IPS DF 6.9 (cell line): ENCODE data around the gene C1QC.

Experiments
- DNase-seq: peaks from one replicate; pipeline ENCODE4 v3.0.0-alpha.2; 2013; ENCODE audit warnings: low read depth, low spot score
- H3K27ac ChIP-seq: one replicate; pipeline ENCODE4 v1.5.1; 2013; ENCODE audit warnings: low read length, control low read depth
- H3K27me3 ChIP-seq: 2 replicates; pipeline ENCODE4 v1.6.1; 2013; ENCODE audit warnings: mild to moderate bottlenecking, low read length; ENCODE audit not compliant: control insufficient read depth, insufficient read depth
- H3K36me3 ChIP-seq: 2 replicates; pipeline ENCODE4 v1.6.1; 2013; ENCODE audit warnings: low read length; ENCODE audit not compliant: control insufficient read depth, insufficient read depth
- H3K4me1 ChIP-seq: 2 replicates; pipeline ENCODE4 v1.6.1; 2013; ENCODE audit warnings: low read length; ENCODE audit not compliant: control insufficient read depth, insufficient read depth
- H3K4me3 ChIP-seq: 2 replicates; pipeline ENCODE4 v1.5.1; 2013; ENCODE audit warnings: mild to moderate bottlenecking, low read length
- H3K9me3 ChIP-seq: 2 replicates; pipeline ENCODE4 v1.6.1; 2013; ENCODE audit warnings: low read length, inconsistent platforms; ENCODE audit not compliant: control insufficient read depth, insufficient read depth
- WGBS: extraction: QIAGEN DNeasy Blood & Tissue Kit; methylation state at CpG from one replicate; pipeline ENCODE4 v1.1.7; 2013; ENCODE audit warnings: mixed read lengths, missing lambda C conversion rate; ENCODE audit not compliant: insufficient read length, insufficient coverage; 5-methylcytosine and 5-hydroxymethylcytosine counted together

C1QC gene

GRCh38 chr1:22606161-22606560 lies 37.3 kb upstream of the C1QC start:
- Histone ChIP-seq H3K27me3 (no peaks in the 10 kb centered on the region), H3K4me3 (no peak overlapping the region), H3K4me1 (no peaks in the 10 kb centered on the region), H3K36me3 (no peaks in the 10 kb centered on the region), H3K9me3 (no peaks in the 10 kb centered on the region), H3K27ac (no peak overlapping the region)
- WGBS, result no CpG with 5 or more reads among the region's 4 CpGs
- no peak for DNase-seq

- WGBS, result no CpG with 5 or more reads among the region's 10 CpGs
- H3K4me1 ChIP-seq, result no peaks in the 10 kb centered on the region
- no peak overlapping the region for H3K27ac ChIP-seq
- no peaks in the 10 kb centered on the region for H3K9me3 ChIP-seq
- no peaks in the 10 kb centered on the region for H3K36me3 ChIP-seq
- H3K27me3 ChIP-seq, result no peaks in the 10 kb centered on the region
- no peak overlapping the region for H3K4me3 ChIP-seq
- DNase-seq, result no peak
These were observed 36.3 kb upstream of the C1QC start for GRCh38 chr1:22607154-22607553.

GRCh38 chr1:22608361-22608760 lies 35.1 kb upstream of the C1QC start:
- Histone ChIP-seq H3K27me3 (no peaks in the 10 kb centered on the region), H3K27ac (no peak overlapping the region), H3K9me3 (no peaks in the 10 kb centered on the region), H3K4me1 (no peaks in the 10 kb centered on the region), H3K4me3 (no peak overlapping the region), H3K36me3 (no peaks in the 10 kb centered on the region)
- DNase-seq, result no peak
- no CpG with 5 or more reads among the region's 3 CpGs for WGBS

- H3K36me3 ChIP-seq, result no peaks in the 10 kb centered on the region
- H3K4me1 ChIP-seq, result no peaks in the 10 kb centered on the region
- no peaks in the 10 kb centered on the region for H3K27me3 ChIP-seq
- H3K27ac ChIP-seq, result no peak overlapping the region
- WGBS, result no CpG with 5 or more reads among the region's 6 CpGs
- H3K9me3 ChIP-seq, result no peaks in the 10 kb centered on the region
- no peak overlapping the region for H3K4me3 ChIP-seq
- no peak for DNase-seq
These were observed 34.1 kb upstream of the C1QC start for GRCh38 chr1:22609291-22609690.

- no CpG with 5 or more reads among the region's 7 CpGs for WGBS
- no peaks in the 10 kb centered on the region for H3K27me3 ChIP-seq
- peak; percentile 75 for DNase-seq
- no peak overlapping the region for H3K4me3 ChIP-seq
- H3K4me1 ChIP-seq, result no peaks in the 10 kb centered on the region
- H3K27ac ChIP-seq, result no peak overlapping the region
- H3K9me3 ChIP-seq, result no peaks in the 10 kb centered on the region
- no peaks in the 10 kb centered on the region for H3K36me3 ChIP-seq
These were observed 31.9 kb upstream of the C1QC start for GRCh38 chr1:22611530-22611947.

GRCh38 chr1:22612671-22613571 lies 30.5 kb upstream of the C1QC start:
- DNase-seq, result no peak
- Histone ChIP-seq H3K27ac (no peak overlapping the region), H3K4me3 (no peak overlapping the region), H3K4me1 (no peaks in the 10 kb centered on the region), H3K36me3 (no peaks in the 10 kb centered on the region), H3K27me3 (no peaks in the 10 kb centered on the region), H3K9me3 (no peaks in the 10 kb centered on the region)
- WGBS, result no CpG with 5 or more reads among the region's 12 CpGs

GRCh38 chr1:22613572-22613918 lies 29.9 kb upstream of the C1QC start:
- no peak overlapping the region for H3K27ac ChIP-seq
- WGBS, result no CpG with 5 or more reads among the region's 5 CpGs
- no peaks in the 10 kb centered on the region for H3K4me1 ChIP-seq
- H3K9me3 ChIP-seq, result no peaks in the 10 kb centered on the region
- no peaks in the 10 kb centered on the region for H3K36me3 ChIP-seq
- no peaks in the 10 kb centered on the region for H3K27me3 ChIP-seq
- H3K4me3 ChIP-seq, result no peak overlapping the region
- DNase-seq, result no peak

GRCh38 chr1:22613951-22614350 lies 29.5 kb upstream of the C1QC start:
- H3K4me1 ChIP-seq, result no peaks in the 10 kb centered on the region
- H3K27me3 ChIP-seq, result no peaks in the 10 kb centered on the region
- WGBS, result no CpG with 5 or more reads among the region's 12 CpGs
- no peaks in the 10 kb centered on the region for H3K36me3 ChIP-seq
- no peak overlapping the region for H3K4me3 ChIP-seq
- DNase-seq, result no peak
- no peaks in the 10 kb centered on the region for H3K9me3 ChIP-seq
- H3K27ac ChIP-seq, result no peak overlapping the region

GRCh38 chr1:22615886-22616285 lies 27.5 kb upstream of the C1QC start:
- no CpG with 5 or more reads among the region's 2 CpGs for WGBS
- H3K36me3 ChIP-seq, result no peaks in the 10 kb centered on the region
- H3K4me1 ChIP-seq, result no peaks in the 10 kb centered on the region
- H3K4me3 ChIP-seq, result no peak overlapping the region
- DNase-seq, result no peak
- no peaks in the 10 kb centered on the region for H3K27me3 ChIP-seq
- no peak overlapping the region for H3K27ac ChIP-seq
- no peaks in the 10 kb centered on the region for H3K9me3 ChIP-seq

- Histone ChIP-seq H3K27ac (no peak overlapping the region), H3K4me3 (no peak overlapping the region), H3K9me3 (no peaks in the 10 kb centered on the region), H3K27me3 (no peaks in the 10 kb centered on the region), H3K4me1 (no peaks in the 10 kb centered on the region), H3K36me3 (no peaks in the 10 kb centered on the region)
- WGBS, result no CpG with 5 or more reads among the region's 11 CpGs
- DNase-seq, result no peak
These were observed 26.9 kb upstream of the C1QC start for GRCh38 chr1:22616571-22616970.

- no peaks in the 10 kb centered on the region for H3K27me3 ChIP-seq
- DNase-seq, result no peak
These were observed 25.4 kb upstream of the C1QC start for GRCh38 chr1:22618056-22618455.

More at GRCh38 chr1:22618056-22618455, 25.4 kb upstream of the C1QC start:
- no peak overlapping the region for H3K4me3 ChIP-seq
- no peak overlapping the region for H3K27ac ChIP-seq
- WGBS, result no CpG with 5 or more reads among the region's 16 CpGs
- H3K9me3 ChIP-seq, result no peaks in the 10 kb centered on the region
- H3K36me3 ChIP-seq, result no peaks in the 10 kb centered on the region
- H3K4me1 ChIP-seq, result no peaks in the 10 kb centered on the region
